ENCODE data around the gene YIF1B. TPM values are rescaled to one million over a fixed set of nuclear protein-coding genes. Genes with fewer than 3 reads are reported as not detected.

Gene YIF1B
- total RNA-seq, 2 experiments from 2014 or later: 15.9 to 17.1 TPM

DNA sequence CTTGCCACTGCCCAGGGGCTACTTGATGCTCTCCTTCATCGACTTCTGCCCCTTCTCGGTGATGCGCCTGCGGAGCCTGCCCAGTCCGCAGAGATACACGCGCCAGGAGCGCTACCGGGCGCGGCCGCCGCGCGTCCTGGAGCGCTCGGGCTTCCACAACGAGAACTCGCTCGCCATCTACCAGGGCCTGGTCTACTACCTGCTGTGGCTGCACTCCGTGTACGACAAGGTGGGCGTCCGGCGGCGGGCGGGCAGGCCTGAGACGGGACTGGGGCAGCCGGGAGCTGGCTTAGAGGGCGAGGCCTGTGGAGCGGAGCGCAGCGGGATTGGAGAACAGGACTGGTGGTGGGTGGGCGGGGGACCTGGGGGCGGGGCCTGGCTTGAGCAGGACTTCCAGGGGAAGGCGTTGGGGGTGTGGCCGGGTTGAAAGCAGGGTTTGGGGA, 45.9 kb upstream of the YIF1B start:
- Mint-ChIP-seq H3K36me3 (ENCODE audit: low read depth) (no peaks in the 10 kb centered on the region), H3K27me3 (peaks cover 20% of the 10 kb centered on the region), H3K4me1 (ENCODE audit: low read depth) (peaks cover 14% of the 10 kb centered on the region), H3K4me3 (peak overlapping the region; percentile 82), H3K9me3 (no peaks in the 10 kb centered on the region), H3K27ac (no peak overlapping the region)
- Histone ChIP-seq H3K27ac (ENCODE audit: low read depth in 1 of 2, low read length in 2 of 2) (no peak overlapping the region), H3K4me1 (ENCODE audit: insufficient read depth, low read length) (peaks cover 19% of the 10 kb centered on the region), H3K9me3 (ENCODE audit: control insufficient read depth in 1 of 2, insufficient read depth in 1 of 2, low read length in 2 of 2) (peaks cover 0 to 8% of the 10 kb centered on the region in 2 experiments), H3K27me3 (ENCODE audit: control insufficient read depth in 1 of 2, insufficient read depth in 2 of 2, low read length in 2 of 2) (peaks cover 0 to 6% of the 10 kb centered on the region in 2 experiments), H3K36me3 (ENCODE audit: insufficient read depth, low read length) (no peaks in the 10 kb centered on the region), H3K4me3 (ENCODE audit: low read length) (peak overlapping the region; percentile 74)
- ChIA-PET CTCF (interaction anchor here (1.5 to 2.5 kb wide), 2 partner anchors 12 to 41 kb away, joined by 4 to 7 read pairs; partner anchors contain the start of genes FAM98C and PSMD8), POLR2A (interaction anchor here (2.3 kb wide), 1 partner anchor 13 kb away, joined by 11 read pairs; the partner anchor contains the start of gene PSMD8)
- TF ChIP-seq, protein P1, sequence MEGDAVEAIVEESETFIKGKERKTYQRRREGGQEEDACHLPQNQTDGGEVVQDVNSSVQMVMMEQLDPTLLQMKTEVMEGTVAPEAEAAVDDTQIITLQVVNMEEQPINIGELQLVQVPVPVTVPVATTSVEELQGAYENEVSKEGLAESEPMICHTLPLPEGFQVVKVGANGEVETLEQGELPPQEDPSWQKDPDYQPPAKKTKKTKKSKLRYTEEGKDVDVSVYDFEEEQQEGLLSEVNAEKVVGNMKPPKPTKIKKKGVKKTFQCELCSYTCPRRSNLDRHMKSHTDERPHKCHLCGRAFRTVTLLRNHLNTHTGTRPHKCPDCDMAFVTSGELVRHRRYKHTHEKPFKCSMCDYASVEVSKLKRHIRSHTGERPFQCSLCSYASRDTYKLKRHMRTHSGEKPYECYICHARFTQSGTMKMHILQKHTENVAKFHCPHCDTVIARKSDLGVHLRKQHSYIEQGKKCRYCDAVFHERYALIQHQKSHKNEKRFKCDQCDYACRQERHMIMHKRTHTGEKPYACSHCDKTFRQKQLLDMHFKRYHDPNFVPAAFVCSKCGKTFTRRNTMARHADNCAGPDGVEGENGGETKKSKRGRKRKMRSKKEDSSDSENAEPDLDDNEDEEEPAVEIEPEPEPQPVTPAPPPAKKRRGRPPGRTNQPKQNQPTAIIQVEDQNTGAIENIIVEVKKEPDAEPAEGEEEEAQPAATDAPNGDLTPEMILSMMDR (IDR thresholded peaks at IDR 0.05): no peak
- DNase-seq (peak; percentile 25 to 81 (median 44)), ATAC-seq (ENCODE audit: poor library complexity) (peak; percentile 73)
- intact Hi-C loops (cut with DNase I, micrococcal nuclease): no loop called here

DNA sequence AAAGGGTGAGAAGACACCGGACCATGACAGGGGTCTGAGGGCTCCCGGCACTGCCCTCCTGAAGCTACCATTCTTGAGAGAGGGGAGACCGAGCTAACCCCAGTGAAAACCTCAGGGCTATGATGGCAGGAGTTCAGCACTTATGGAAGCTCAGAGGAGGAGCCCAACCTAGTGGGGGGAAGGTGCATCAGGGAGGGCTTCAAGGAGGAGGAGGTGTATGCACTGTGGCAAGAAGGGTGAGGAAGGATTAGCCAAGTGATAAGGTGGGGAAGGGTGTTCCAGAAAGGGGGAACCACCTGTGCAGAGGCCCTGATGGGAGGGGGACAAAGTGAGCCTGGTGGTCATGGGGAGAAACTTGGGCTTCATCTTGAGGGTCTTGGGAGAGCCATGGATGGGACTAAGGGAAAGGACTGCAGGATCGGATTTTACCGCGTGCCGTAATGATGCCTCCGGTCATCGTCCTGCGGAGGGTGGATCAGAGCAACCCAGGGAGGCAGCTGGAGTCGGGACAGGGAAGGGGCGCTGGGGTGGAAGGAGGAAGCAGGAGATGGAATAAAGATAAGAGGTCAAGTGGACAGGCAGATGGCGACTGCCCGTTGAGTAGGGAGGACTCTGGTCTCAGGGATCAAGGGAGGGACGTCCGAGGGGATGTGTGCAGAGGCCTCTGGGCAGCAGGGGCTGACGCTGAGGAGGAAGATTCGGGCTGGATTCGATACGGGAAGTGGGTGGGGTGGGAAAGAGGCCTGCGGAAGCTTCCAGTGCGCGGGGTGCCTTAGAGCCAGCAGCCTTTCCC, 45.3 kb upstream of the YIF1B start:
- POLR2A ChIA-PET: interaction anchor here (1.4 to 2.3 kb wide), 2 partner anchors 13 kb away, joined by 9 to 11 read pairs; partner anchors contain the start of gene PSMD8
- peak overlapping the region; percentile 82 for H3K4me3 Mint-ChIP-seq
- TF ChIP-seq, protein P1 (IDR thresholded peaks at IDR 0.05): no peak
- no peaks in the 10 kb centered on the region for H3K9me3 Mint-ChIP-seq
- CTCF ChIA-PET: interaction anchor here (0.8 to 2.5 kb wide), 2 partner anchors 13 to 25 kb away, joined by 3 to 7 read pairs; partner anchors contain the start of genes CATSPERG and PSMD8
- peaks cover 0 to 6% of the 10 kb centered on the region in 2 experiments for H3K27me3 ChIP-seq (ENCODE audit: control insufficient read depth in 1 of 2, insufficient read depth in 2 of 2, low read length in 2 of 2)
- ATAC-seq (ENCODE audit: poor library complexity) (no peak), DNase-seq (peak in 1 of 14 experiments; percentile 21)
- H3K27me3 Mint-ChIP-seq: peaks cover 15% of the 10 kb centered on the region
- intact Hi-C loops (cut with DNase I, micrococcal nuclease): no loop called here
- no peaks in the 10 kb centered on the region for H3K36me3 Mint-ChIP-seq (ENCODE audit: low read depth)
- H3K4me3 ChIP-seq (ENCODE audit: low read length): peak overlapping the region; percentile 74
- peaks cover 19% of the 10 kb centered on the region for H3K4me1 ChIP-seq (ENCODE audit: insufficient read depth, low read length)
- peaks cover 0 to 8% of the 10 kb centered on the region in 2 experiments for H3K9me3 ChIP-seq (ENCODE audit: control insufficient read depth in 1 of 2, insufficient read depth in 1 of 2, low read length in 2 of 2)
- no peak overlapping the region for H3K27ac ChIP-seq (ENCODE audit: low read depth in 1 of 2, low read length in 2 of 2)
- H3K27ac Mint-ChIP-seq: no peak overlapping the region
- peaks cover 14% of the 10 kb centered on the region for H3K4me1 Mint-ChIP-seq (ENCODE audit: low read depth)
- no peaks in the 10 kb centered on the region for H3K36me3 ChIP-seq (ENCODE audit: insufficient read depth, low read length)

- H3K27ac Mint-ChIP-seq: no peak overlapping the region
- intact Hi-C loops (cut with DNase I, micrococcal nuclease): no loop called here
Measured at GRCh38 chr19:38360351-38360750, 44.6 kb upstream of the YIF1B start.

More at GRCh38 chr19:38360351-38360750, 44.6 kb upstream of the YIF1B start:
- Histone ChIP-seq H3K27me3 (ENCODE audit: control insufficient read depth in 1 of 2, insufficient read depth in 2 of 2, low read length in 2 of 2) (peaks cover 0 to 2% of the 10 kb centered on the region in 2 experiments), H3K4me3 (ENCODE audit: low read length) (no peak overlapping the region), H3K36me3 (ENCODE audit: insufficient read depth, low read length) (no peaks in the 10 kb centered on the region), H3K9me3 (ENCODE audit: control insufficient read depth in 1 of 2, insufficient read depth in 1 of 2, low read length in 2 of 2) (peaks cover 0 to 8% of the 10 kb centered on the region in 2 experiments), H3K4me1 (ENCODE audit: insufficient read depth, low read length) (peaks cover 19% of the 10 kb centered on the region), H3K27ac (ENCODE audit: low read depth in 1 of 2, low read length in 2 of 2) (no peak overlapping the region)
- Mint-ChIP-seq H3K36me3 (ENCODE audit: low read depth) (no peaks in the 10 kb centered on the region), H3K4me3 (peak overlapping the region; percentile 82), H3K9me3 (no peaks in the 10 kb centered on the region), H3K4me1 (ENCODE audit: low read depth) (peaks cover 14% of the 10 kb centered on the region), H3K27me3 (peaks cover 13% of the 10 kb centered on the region)
- ChIA-PET CTCF (interaction anchor here (0.8 kb wide), 1 partner anchor 24 kb away, joined by 3 read pairs; the partner anchor contains the start of gene CATSPERG), POLR2A (interaction anchor here (1.4 kb wide), 1 partner anchor 14 kb away, joined by 9 read pairs; the partner anchor contains the start of gene PSMD8)
- DNase-seq (no peak), ATAC-seq (ENCODE audit: poor library complexity) (no peak)
- TF ChIP-seq, protein P1 (IDR thresholded peaks at IDR 0.05): no peak
